OCI-M2 (cell line): Measurements from ENCODE around the gene KCNJ16.

Experiments
- DNase-seq: peaks from one replicate; lab custom pipeline; 2025; ENCODE audit not compliant: unreplicated experiment; lab: John Stamatoyannopoulos, UW

KCNJ16 gene

DNA sequence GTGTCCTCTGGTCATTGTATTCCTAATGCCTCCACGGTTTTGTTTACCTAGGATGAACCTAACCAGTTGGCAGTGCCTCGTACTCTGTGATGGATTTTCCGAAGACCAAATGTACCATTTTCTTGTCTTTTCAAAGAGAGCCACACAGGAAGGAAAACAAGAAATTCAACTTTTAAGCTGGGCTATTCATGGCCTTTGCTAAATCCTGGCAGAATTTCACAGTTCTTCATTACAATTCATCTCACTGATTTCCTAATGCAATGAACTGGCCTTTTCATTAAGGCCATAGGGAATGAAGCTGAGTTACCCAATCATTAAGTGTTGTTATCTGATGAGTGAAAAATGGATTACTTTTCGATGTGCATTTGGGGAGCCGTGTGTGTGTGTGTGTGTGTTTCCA lies 7.9 kb upstream of the KCNJ16 start:
- no peak for DNase-seq

DNA sequence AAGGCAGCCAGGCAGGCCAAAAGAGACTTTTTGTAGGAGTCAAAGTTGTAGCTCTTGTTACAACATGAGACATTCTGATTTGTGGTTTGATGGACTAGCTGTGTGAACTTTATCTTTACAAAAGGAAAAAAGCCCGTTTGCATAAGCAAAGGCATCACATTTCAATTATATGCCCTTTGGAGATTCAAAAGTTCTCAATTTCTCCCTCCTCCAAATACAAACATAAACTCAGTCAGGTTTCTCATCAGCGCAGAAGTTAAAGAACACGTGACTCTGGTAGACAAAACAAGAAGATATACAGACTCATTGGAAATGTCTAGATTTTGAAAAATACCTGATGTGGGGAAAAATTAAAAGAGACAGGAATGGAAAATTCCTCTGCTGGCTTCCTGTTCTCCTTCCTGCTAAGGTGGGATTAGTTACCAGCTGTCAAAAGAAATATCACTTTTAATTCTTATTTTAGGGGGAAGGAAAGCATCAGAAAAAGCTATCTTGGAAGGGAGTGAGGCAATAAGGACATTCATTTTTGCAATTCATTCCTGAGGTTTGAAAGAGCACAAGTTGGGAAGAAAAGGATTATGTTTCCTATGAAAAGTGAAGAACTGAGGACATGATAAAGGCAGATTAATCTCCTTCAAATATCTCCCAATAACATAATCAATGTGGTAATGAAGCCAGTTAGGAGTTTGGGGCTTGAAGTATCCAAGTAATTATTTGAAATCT lies 4.6 kb upstream of the KCNJ16 start:
- DNase-seq, result no peak

DNA sequence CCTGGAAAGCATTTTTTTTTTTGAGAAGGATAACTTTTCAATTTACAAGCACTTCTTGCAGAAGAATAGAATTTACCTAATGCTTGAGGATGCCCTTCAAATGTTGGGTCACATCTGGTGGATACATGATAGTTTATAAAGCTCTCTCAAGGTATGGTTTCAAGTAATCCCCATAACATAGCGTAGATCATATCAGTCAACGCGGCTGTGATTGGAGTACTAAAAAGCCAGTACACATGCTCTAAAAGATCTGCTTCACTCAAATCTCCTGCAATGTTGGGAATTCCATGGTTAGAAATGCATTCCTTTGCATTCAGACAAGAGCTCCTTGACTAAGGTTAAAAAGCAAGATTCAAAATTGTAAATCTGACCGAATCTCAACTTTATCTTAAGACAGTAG lies 3.9 kb upstream of the KCNJ16 start:
- DNase-seq, result no peak

DNA sequence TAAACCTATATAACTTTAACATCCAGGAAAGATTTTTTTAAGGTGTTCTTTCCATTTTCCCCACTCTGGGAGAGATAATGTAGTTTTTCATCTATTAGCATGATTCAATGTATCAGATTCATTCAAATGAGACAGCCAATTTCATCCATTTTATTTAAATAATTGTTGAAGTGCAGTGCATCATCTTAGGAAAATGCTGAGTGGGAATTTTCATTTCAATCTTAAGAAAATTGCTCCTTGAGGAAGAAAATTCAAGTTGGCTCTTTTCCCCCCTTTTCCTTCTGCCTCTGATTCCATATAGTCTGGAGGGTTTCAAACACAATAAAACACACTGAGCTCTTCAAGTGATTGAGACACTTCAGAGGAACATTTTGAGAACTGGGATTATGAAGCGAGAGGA lies 3.4 kb upstream of the KCNJ16 start:
- no peak for DNase-seq

DNA sequence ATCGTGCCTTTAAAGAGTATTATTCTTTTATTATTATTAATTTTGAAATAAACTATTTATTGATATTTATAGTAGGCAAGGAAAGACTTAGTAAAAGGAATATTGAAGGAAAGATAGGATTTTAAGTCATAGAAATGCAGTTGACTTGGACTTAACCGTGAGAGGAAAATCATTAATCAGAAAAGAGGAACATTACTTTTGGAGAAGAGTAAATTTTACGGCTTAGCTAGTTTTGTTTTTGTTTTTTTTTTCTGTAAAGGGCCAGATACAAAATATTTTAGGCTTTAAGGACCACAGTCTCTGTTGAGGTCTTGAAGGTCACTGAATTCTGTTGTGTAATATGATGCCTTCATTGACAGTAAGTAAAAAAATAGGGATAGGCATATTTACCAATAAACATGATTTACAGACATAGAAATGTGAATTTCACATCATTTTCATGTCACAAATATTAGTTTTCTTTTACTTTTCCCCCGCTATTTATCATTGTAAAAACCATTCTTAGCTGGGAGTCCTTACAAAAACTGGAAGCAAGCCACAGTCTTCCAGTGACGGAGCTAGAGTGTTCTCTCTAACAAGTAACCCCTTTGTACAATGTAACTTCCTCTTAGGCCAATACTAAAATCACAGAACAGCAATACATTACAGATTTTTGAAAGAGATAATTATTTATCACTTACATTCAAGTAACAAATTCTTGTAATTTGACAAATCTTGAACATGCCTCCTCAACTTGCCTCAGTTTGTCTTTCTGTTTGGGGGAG lies 2.3 kb upstream of the KCNJ16 start:
- DNase-seq, result no peak

DNA sequence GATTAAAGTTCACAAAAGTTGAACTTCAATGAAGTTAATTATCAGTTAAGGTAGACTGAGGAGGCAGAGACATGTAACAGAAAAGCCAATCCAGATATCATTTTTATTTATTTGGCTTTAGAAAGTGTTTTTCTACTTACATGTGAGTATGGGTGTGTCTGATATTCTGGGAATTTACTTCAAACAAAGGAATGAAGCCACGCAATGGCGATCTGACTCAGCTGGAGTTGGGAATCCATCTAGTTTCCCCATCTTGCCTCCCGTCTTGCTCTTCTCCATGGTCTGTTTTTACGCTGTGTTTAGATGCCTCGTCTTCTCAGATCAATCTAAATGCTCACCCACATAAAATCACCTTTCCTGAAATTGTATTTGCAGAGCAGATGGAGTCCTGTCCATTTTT lies 1.7 kb upstream of the KCNJ16 start:
- DNase-seq, result no peak

DNA sequence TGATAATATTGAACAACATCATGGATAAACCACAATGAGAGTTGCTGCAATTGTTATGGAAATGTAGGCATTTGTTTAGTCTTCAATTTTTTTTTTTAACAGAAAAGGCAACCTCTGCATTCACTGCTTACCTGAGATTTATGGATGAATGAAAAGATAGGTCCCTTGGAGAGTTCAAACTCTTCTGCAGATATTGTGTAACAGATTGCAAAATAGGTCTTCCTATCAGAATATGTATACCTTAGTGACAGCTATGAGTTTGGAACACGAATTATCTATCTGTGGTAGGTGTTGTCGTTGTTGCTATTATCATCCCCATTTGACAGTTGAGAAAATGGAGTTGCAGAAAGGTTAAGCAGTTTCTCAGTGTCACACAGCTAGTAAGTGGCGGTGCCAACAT lies 1.2 kb upstream of the KCNJ16 start:
- no peak for DNase-seq

DNA sequence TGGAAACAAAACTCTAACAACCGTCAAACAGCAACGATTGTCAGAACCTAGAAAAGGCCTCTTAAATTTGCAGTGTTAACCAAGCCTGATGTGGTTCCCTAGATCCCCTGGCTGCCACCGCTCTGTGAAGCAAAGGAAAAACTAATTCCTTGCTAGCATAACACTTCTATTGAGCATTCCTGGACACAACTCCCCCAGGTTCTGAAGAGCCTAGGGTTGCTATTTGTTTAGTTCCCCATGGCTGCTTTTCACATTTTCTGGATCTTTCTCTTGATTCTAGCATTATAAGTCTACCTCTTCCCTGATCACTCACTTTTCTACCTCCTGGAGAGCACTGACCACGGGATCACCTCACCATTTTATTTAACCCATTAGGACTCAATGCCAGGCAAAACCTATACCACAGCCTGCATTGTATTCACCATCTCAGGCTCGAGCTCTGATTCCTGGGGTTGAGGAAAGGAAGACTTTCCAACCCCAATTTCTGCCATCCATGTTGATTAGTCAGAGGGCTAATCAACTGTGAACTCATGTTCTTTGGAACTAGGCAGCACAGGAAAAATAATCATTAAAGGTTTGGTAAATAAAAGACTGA lies 692 bp upstream of the KCNJ16 start:
- DNase-seq, result no peak

DNA sequence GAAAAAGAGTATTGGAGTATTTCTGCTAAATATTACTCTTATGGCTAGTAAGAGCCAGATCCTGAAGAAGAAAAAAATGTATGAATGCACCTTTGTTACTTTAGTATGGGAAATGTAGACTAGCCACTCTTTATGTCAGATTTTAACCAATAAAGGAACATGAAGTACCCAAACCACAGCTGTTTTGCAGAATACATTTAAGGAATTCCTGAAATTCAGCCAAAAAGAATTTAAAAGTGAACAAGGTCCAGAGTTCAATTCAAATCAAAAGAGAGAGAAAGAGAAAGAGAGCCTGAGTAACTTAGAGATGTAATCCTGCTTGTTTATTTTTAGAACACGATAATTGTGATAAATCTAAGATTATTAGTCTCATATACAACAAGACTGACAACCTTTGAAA lies 1.2 kb downstream of the KCNJ16 start:
- DNase-seq, result no peak

DNA sequence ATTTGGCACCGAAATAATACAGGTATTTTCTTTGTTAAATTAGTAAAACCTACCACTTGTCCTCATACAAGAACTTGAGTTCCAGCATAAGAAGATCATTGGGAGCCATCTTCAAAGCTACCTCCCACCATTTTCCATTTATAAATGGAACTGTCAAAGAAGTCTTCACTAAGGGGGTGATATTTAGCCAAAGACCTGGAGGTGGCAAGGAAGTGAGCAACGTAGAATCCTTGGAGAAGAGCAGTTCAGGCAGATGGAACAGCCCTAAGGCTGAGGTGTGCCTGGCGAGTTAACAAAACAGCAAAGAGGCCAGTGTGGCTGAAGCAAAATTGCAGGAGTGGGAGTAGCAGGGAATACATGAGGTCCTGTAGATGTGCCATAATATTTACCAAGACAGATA lies 1.8 kb downstream of the KCNJ16 start:
- no peak for DNase-seq

DNA sequence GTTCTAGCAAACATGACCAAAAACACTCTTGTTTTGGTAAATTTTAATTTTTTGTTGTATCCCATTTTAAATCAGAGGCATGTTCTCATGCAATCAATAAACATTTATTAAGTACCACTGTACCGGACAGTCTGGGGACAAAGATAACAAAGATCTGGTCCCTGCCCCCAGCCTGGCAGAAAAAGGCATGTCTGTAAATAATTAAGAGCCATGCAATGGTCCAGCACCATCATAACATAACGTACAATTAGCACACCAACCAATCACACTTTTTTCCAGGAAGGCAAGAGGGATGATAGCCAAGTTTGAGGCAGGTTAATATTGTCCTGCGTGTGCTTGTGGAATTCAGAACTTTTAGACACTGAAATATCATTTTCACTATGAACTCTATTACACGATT lies 3.5 kb downstream of the KCNJ16 start:
- no peak for DNase-seq

DNA sequence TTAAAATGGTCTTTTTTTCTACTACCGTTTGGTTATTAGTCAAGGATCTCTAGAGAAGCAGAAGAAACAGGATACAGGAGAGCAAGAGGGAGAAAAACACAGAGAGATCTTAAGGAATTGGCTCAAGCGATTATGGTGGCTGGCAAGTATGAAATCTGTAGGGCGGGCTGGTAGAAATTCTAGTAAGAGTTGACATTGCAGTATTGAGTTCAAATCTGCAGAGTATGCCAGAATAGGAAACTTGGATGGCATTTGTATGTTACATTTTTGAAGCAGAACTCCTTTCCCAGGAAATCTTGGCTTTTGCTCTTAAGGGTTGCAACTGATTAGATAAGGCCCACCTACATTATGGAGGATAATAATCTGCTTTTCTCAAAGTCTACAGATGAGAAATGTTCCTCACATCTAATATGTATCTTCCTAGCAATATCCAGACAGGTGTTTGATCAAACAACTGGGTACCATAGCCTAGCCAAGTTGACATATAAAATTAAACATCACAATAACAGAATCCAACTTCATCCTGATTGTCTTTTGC lies 4.0 kb downstream of the KCNJ16 start:
- DNase-seq, result no peak

DNA sequence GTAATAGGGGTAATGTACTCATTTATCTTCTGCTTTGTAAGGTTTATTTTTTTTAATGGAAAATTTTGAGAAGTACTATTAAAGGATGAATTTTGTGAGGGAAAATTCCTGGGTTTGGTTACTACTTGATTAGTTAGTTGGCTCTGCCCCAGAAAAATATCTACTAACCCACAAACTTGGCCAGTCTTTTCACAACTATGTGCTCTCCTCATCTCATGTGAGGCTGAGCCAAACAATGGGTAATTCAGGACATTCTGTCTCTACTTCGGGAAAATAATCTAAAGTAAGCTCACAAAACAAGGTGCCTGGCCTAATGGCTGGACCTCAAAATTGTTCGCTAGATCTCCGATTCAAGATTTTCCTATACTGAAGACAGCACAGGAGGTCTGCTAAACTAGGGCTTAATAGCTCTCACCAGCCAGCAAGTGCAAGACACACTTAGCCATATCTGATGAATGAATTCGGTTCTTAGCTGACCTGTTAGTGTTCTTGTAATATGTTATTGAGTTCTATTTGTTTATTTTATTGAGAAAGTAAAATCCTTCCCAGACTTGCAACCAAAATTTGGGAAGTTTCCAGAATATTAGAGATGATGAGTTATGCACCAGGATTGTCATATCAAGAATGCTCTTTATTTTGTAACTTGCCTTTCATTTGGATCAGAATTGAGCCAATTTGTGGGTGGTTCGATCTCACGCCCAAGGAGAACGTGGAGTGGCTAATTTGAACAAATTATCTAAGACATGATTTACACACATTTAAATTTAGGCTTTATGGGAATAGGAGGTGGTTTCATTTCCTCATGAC lies 5.7 kb downstream of the KCNJ16 start:
- DNase-seq, result no peak

DNA sequence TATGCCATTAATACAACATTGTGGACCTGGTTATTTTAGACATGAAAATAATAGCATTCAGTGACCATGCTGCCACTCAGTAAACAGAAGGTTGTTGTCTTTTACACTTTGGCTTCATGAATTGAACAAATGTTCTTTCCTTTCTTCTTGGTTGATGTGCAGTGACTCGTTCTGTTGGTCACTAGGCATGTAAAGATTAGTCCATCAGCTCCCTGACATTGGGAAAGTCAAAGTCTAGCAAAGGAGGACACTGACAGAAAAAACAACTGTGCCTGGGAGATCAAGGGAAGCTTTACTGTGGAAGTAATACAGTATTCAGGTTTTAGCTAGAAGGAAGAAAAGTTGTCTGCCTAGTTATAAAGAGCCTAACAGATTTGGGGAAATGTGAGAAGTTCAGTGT lies 6.9 kb downstream of the KCNJ16 start:
- DNase-seq, result no peak

DNA sequence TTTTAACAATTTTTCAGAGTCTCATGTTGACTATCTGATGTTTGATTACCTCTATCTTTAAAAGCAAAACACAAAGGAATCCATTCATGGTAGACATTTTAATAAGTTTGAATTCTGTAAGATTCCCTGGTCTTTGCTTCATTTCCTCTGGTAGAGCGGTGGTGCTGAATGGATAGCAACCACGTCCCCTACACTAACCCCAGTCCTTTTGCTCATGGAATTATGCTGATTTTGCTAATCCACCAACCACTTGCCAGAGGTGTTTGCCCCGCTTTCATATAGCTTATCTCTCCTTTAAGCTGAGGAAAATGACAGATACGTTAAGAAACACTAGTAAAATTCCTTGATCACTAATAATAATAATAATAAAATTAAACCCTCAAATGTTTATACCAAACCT lies 9.5 kb downstream of the KCNJ16 start:
- DNase-seq, result no peak

DNA sequence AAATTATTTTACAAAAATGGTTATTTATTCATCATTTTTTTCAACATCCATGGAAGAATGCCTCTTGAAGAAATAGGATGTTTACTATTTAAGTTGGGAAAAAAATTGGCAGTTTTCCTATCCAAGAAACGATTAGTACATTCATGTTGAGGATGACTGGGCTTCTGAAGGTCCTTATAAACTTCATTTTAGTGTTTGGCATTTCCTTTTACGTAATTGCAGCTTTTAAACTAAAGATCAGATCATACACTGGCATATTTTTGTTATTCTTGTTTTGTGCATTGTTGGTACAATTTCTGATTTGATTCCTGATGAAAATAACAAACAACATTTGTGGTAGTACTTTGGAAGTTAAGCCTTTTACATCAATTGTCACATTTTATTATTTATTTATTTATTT lies 11.5 kb downstream of the KCNJ16 start:
- DNase-seq, result no peak

DNA sequence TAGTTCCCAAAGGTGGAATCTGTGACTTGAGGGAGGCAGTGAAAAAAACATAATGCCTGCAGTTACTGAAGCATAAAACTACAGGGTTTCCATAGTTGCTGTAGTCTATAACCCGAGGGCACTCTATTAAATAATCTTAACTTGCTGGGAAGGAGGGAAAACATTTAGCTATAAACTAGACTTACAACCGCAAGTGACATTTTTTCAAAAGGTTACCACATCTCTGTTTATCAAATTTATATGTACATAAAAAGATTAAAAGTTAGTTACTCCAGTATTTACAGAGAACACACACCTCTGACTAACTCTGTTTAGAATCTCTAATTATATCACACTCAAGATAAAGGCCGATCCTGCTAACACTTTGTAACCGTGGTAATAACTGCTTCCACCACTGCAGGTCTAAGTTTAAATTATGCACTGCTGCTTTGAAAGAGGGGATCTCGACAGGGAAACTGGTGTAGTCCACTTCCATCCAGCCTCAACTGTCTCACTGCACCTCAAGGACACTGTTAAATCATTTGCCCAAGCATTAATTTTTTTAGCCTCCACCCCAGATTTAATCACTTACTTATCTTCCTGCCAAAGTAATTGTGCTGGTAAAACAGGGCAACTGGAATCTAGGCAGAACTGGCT lies 14.6 kb downstream of the KCNJ16 start:
- no peak for DNase-seq

DNA sequence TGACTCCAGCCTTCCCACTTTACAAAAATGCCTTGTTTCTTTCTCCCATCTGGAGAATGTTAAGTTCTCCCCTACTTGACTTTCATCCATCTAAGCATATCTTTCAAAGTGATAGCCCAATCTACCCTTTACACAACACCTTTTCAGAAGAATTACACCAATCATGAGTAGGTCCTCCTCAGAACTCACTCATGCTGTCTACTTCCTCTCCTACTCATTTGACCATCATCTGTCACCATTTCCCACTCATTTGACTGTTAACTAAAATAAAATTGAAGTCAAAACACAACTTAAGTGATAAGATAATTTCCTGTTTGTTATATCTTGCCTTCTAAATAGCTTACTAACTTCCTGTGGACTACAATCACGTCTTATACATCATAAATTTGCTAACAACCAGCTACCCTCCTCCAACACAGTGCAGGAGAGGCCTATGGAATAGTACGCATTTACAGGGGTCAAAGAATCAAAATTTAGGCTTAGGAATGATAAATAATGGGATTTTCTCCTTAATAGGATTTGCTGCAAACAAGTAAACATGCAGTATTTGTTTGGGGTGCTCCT lies 16.1 kb downstream of the KCNJ16 start:
- DNase-seq, result no peak

DNA sequence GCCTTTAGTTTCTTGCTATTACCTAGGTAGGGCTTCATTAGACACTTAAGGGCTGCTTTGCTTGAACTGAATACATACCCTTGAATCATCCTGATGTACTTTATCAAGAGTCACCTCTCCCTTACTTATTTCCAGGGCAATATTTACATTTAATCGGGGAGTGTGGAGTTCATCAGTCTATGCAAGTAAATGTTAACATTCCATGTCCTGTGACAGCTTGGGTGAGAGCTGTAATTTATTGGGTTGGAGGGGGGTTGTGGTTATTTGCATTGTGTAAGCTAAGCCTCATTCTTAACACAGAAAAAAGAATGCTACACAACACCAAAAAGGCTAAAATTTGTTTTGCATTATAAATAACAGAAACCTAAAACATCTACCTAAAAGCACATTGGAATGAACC lies 16.7 kb downstream of the KCNJ16 start:
- no peak for DNase-seq

DNA sequence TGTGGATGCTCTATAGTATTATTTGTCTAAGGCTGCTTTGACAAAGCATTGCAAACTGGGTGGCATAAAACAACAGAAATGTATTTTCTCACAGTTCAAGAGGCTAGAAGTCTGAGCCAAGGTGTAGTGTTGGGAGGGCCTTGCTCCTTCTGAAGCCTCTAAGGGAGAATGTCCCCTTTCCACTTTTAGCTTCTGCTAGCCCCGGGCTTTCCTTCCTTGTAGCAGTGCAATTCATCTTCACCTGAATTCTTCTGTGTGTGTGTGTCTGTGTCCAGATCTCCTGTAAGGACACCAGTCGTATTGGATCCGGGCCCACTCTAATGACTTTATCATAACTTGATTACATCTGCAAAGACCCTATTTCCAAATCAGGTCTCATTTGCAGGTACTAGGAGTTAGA lies 18.1 kb downstream of the KCNJ16 start:
- DNase-seq, result no peak

DNA sequence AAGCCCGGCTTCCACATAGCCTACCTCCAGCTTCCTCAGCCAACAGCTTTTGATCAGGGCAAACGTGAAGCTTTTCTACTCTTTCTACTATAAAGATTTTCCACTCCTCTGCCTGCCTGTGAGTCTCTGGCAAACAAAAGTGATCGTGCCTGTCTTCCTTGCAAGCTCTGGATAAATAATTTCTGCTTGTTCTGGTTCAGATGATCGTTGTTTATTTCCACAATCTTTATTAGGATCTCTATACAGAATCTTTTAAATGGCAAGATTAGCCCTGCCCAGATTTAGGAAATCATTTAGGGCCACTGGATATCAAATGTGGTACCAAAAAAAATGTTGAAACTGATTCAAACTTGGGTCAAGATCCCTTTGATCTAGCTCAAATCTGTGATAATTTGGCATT lies 20.4 kb downstream of the KCNJ16 start:
- no peak for DNase-seq
